GM23338 (cell line): ENCODE measurements around the gene IGSF5.

Source experiments
- EZH2phosphoT487 ChIP-seq: fragments of 200-600 bp; sonication (generic); IDR thresholded peaks from one replicate; pipeline ENCODE4 v1.8.1; 2018; ENCODE audit warnings: antibody characterized with exemption; ENCODE audit not compliant: unreplicated experiment
- POLR2AphosphoS5 ChIP-seq: IDR thresholded peaks from 2 replicates; pipeline ENCODE4 v1.6.1; 2016; ENCODE audit warnings: antibody characterized with exemption, low read depth
- TF ChIP-seq, protein P1 (sequence below), 2 experiments: fragments of 200-600 bp in 1 of 2; sonication (generic) in 1 of 2; conservative IDR thresholded peaks; 2 replicates each; pipeline versions ENCODE4 v1.5.1 to v1.6.1; 2016 to 2017; ENCODE audit warnings: antibody characterized with exemption in 2 of 2, low read depth in 2 of 2, mild to moderate bottlenecking in 2 of 2, moderate library complexity in 1 of 2

DNA sequence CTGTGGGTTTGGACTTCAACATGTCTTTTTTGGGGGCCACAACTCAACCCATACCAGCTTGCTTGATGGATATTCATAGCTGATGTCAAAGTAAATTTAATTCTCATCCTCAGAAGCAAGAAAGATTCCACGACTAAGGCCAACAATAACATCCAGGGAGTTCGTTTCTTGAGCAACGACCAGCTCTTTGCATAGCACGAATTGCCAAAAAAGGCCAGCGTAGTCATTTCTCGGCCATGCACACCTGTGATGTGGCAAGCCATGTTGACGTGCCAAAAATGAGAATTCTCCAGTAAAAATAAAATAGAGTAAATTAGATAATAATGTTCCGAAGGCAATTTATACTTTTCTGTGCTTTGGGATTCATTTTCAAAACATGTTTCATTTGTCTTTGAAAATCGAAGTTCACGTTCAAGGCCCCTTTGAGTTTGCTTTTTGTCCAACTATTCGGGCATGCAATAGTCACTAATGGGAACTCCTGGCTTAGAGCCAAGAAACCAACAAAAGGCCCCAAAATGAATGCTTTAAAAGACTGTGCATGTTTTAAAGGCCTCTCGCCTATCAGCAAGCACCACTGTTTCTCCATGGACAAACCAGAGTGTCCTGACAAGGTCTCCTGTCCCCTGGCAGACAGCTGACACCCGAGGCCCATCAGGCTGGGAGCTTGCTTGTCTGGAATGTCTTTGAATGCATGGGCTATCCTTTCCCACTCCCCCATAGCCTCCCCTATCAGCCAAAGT is 14.4 kb upstream of the IGSF5 start:
- TF ChIP-seq, protein P1, sequence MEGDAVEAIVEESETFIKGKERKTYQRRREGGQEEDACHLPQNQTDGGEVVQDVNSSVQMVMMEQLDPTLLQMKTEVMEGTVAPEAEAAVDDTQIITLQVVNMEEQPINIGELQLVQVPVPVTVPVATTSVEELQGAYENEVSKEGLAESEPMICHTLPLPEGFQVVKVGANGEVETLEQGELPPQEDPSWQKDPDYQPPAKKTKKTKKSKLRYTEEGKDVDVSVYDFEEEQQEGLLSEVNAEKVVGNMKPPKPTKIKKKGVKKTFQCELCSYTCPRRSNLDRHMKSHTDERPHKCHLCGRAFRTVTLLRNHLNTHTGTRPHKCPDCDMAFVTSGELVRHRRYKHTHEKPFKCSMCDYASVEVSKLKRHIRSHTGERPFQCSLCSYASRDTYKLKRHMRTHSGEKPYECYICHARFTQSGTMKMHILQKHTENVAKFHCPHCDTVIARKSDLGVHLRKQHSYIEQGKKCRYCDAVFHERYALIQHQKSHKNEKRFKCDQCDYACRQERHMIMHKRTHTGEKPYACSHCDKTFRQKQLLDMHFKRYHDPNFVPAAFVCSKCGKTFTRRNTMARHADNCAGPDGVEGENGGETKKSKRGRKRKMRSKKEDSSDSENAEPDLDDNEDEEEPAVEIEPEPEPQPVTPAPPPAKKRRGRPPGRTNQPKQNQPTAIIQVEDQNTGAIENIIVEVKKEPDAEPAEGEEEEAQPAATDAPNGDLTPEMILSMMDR (conservative IDR thresholded peaks at IDR 0.05; ENCODE audit: low read depth in 2 of 2): no peak
- no peak for TF ChIP-seq POLR2AphosphoS5
- TF ChIP-seq EZH2phosphoT487: no peak
